GM19372 (cell line): ENCODE measurements around the gene FRMD3.
"Not testable (repeated sequence)": the region's sequence is repeated elsewhere in the genome, so short reads cannot be mapped to it uniquely, and the experiment has no call there.

Source experiments
- ATAC-seq: cut with Tn5 transposase; IDR thresholded peaks from one replicate; pipeline ENCODE4 v1.9.1; 2021; ENCODE audit warnings: mild to moderate bottlenecking, low read depth, moderate library complexity; ENCODE audit not compliant: unreplicated experiment

FRMD3 gene

DNA sequence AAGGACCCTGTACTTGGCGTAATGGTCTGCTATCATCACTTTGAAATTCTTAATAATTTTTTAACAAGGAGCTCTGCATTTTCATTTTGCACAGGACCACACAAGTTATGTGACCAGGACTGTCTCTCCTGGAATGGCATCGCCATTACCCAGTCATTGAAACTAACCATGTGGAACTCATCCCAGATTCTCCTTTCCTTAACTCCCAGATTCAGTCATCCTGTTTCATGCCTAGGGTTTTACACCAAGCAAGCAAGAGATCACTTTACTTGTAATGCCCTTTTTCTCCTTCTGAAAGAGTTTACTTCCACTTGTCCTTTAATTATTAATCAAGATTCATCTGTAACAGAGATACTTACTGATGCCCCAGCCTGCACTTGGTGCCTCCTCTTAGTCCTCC lies 12.0 kb downstream of the FRMD3 start:
- ATAC-seq = no peak

DNA sequence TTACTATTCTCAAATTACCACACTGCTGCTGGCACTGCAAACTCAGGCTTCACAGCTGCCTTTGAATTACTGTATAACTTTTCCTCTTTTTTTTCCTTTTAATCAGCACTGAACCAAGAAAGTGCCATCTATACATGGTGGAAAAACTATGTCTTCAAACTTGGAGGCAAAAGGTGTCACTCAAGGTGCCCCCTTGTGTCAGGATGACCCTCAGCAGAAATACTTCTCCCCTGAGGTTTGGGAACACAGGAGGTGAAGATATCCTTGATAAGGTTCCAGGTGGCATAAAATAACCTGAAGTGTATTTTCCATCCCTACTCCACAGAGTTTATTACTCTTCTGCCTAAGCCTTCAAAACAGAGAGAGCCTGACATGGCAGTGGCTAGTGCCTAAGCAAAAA lies 14.5 kb downstream of the FRMD3 start:
- ATAC-seq = no peak

DNA sequence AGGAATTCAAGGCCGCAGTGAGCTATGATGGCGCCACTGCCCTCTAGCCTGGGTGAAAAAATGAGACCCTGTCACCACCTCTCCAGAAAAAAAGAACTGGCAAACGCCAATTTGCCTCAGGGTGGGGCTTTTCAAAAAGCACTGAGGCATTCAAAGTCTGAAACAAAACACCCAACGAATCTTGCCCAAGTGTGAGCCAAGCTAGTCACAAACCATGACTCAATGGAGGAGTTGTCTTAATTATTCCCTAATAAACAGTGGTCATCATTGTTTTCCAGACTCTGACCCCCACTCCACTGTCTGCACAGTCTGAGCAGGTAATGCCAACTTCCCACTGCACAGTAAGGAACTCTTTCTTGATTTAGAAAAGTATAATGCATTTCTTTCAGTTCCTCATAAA lies 16.8 kb downstream of the FRMD3 start:
- no peak for ATAC-seq

DNA sequence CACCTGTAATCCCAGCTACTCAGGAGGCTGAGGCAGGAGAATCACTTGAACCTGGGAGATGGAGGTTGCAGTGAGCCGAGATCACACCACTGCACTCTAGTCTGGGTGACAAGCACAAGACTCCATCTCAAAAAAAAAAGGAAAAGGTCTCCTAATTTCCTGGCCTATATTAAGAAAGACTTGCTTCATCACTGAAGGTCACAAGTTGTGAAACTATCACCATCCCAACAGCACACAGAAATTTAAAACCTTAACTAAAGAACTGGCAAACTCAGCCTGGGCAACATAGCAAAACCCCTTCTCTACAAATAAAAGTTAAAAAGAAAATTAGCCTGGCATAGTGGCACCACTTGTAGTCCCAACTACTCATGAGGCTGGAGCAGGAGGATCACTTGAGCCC lies 17.2 kb downstream of the FRMD3 start:
- ATAC-seq = no peak

- ATAC-seq = no peak
Observed at GRCh38 chr9:83520292-83520691, 17.9 kb downstream of the FRMD3 start.

DNA sequence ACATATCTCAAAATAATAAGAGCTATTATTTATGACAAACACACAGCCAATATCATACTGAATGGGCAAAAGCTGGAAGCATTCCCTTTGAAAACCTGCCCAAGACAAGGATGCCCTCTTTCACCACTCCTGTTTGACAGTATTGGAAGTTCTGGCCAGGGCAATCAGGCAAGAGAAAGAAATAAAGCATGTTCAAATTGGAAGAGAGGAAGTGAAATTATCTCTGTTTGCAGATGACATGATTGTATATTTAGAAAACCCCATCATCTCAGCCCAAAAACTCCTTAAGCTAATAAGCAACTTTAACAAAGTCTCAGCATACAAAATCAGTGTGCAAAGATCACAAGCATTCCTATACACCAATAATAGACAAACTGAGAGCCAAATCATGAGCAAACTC lies 20.2 kb downstream of the FRMD3 start:
- ATAC-seq = not testable (repeated sequence)

- no peak for ATAC-seq
Observed at GRCh38 chr9:83514767-83515166, 23.4 kb downstream of the FRMD3 start.

- ATAC-seq = no peak
Observed at GRCh38 chr9:83512621-83513020, 25.6 kb downstream of the FRMD3 start.

DNA sequence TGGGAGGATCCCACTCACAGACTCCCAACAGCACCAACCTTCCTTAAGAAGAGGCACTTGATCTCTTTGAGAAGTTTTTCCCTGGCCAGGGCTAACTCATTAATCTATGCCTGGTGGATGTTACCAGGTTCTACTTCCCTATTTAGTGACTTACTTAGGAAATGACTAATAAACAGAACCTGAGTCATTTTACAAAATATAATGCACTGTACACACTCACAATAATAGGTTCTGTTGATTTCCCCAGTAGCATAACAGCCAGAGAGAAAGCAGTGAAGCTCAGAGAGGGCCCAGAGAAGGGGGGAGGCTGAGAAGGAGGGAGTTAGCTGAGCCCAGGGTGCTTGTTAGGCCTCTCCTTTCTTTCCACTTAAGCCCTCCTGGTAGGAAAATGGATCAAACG lies 27.1 kb downstream of the FRMD3 start:
- ATAC-seq = no peak

DNA sequence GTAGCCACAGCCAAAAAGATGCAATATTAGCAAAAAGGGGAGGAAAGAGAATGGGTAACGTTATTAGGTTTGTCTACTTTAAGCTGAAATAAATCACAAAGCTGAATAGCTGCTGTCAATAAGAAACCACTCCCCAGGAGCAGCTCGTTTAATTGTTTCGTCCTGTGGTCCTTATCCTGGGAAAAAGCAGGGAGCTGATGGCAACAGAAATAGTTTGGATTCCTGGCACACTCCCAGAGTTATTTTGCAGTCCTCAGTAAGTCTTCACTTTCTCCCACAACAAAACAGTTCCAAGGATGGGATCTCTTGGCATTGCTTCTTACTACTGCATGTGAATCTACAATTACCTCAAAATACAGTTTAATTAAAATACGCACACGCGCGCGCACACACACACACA lies 28.8 kb downstream of the FRMD3 start:
- no peak for ATAC-seq

DNA sequence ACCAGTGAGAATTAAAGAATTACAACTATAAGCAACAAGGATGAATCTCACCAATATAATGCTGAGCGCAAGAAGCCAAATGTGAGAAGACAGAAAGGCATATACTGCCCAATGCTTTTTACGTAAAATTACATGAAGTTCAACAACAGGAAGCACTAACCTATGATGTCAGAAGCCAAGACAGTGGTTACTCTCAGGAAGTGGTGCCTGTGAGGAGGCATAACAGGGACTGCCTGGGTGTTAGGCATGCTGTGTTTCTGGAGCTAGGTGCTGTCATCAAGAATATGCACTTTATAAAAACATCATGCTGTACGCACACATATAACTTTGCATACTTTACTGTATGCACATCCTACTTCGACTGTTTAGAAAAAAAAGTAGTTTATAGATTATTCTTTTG lies 30.1 kb downstream of the FRMD3 start:
- no peak for ATAC-seq

GRCh38 chr9:83505282-83505681 lies 32.9 kb downstream of the FRMD3 start:
- ATAC-seq = no peak

GRCh38 chr9:83503866-83504265 lies 34.3 kb downstream of the FRMD3 start:
- ATAC-seq = no peak

DNA sequence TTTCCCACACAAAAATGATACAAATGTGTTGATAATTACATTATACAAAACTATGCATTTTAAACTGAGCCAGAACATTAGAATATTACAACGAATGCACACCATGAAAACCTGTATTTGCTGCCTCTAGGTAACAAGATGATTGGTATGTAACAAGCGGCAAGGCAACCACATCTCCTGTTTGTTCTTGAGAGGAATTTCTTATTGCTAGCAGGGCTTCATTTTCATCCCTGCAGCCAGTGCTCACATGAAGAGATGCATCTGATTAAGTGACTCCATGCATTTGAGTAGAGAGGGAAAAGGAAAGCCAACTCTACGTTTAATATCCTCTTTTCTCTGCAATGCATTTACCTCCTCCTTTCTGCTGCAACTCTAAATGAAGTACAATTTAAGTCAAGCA lies 36.6 kb downstream of the FRMD3 start:
- no peak for ATAC-seq

GRCh38 chr9:83497441-83497840 lies 40.8 kb downstream of the FRMD3 start:
- no peak for ATAC-seq

GRCh38 chr9:83491995-83492394 lies 46.2 kb downstream of the FRMD3 start:
- no peak for ATAC-seq

DNA sequence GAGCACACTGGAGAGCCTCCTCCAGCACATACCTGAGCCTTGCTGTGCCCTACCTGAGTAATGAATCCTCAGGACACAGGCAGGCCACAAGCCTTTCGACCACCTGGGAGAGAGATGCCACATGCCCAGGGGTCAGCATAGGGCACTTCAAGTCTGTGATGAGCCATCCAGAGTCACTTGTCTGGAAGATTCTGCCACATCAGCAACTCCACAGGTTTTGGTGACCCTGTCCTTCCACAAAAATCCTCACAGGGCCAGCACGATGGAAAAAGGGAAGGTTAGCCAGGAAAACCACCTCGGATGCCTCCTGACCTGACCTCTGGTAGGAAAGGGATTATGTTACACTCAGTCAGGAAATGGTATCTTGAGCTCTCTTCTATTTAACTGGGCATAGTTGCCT lies 46.8 kb downstream of the FRMD3 start:
- no peak for ATAC-seq

- ATAC-seq = no peak
Observed at GRCh38 chr9:83489961-83490360, 48.2 kb downstream of the FRMD3 start.

GRCh38 chr9:83484990-83485389 lies 53.2 kb downstream of the FRMD3 start:
- ATAC-seq = no peak

GRCh38 chr9:83483223-83483622 lies 55.0 kb downstream of the FRMD3 start:
- no peak for ATAC-seq

DNA sequence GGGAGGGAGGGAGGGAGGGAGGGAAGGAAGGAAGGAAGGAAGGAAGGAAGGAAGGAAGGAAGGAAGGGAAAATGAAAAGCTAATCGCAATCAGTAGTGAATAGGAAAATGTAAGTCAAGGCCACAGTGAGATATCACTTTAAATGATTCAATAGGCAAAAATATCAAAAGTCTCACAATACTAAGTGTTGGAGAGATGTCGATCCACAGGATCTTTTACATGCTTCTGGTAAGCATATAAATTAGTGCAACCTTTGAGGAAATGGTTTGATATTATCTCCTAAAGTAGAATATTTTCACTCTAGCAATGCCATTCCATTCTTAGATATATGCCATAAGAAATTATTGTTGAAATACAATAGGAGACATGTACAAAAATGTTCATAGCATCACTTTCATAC lies 58.4 kb downstream of the FRMD3 start:
- no peak for ATAC-seq

DNA sequence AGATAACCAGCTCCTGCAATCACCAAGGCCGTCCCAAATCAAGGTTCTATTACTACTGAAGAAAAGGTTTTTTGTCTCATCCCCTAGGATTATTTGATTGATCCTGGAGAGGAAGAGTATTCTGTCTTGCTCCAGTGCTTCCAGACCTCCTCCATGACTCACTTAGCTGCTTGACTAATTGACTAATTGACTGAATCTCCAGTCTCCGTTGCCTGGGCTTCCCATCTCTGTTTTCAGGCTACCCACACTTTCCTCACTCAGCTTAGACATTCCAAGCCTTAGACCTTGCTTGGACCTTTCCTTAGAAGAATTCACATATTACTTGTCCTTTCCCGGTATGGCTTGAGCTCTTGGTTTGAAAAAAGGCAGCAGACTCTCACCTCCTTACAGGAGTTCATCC lies 60.6 kb downstream of the FRMD3 start:
- no peak for ATAC-seq

DNA sequence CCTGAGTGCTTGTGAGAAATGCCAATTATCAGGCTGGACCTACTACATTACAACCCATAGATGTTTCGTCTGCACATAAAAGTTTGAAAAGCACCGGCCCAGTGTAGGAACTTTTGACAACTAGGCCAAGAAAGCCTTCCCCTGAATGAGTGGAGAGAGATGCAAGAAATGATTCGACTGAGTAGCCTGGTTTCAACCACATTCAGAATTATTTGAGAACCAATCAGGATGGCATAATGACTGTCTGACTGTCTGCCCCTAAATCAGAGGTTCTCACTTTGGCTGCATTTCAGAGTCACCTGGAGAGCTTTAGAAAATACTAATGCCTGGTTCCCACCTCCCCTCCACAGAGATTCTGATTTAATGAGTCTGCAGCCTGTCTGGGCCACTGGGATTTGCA lies 61.1 kb downstream of the FRMD3 start:
- ATAC-seq = no peak

- ATAC-seq = no peak
Observed at GRCh38 chr9:83476513-83476912, 61.7 kb downstream of the FRMD3 start.
